CMK (cell line): ENCODE results near the gene CD81.

ENCODE experiments used
- DNase-seq: peaks from one replicate; pipeline ENCODE4 v3.0.0-alpha.2; 2010; ENCODE audit warnings: low read depth

Gene CD81

DNA sequence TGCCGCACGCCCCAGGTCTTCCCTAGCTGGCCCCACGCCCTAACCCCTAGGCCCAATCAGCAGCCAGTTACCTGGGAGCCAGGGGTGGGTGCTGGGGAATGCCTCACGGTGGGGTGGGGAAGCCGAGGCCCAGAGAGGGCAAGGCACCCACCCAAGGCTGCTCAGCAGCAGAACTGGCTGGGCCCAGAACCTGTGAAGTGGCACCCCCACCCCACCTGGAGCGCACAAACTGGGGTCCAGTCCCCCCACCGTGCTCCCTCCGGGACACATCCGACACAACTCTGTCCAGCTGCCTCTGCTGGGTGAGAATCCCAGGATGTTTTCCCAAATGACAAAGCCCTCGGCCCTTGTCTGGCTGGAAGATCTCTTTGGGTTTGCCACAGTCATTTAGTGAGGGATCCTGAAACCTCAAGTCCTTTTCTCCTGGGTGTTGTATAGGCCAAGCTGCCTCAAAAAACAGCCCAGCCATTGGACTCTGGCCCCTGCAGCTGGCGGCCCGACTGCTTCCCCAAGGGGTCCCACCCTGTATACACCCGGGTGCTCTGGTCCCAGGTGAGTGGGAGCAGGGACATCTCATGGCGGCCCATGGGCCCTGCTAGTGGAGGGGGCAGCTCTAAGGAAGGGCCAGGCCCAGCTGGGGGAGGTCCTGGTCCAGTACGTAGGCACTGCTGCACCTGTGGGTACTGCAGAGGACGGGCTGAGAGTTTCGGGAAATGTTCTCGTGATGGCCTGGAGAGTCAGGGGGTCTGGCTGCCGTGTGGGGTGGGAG is 44.3 kb downstream of the CD81 start:
- DNase-seq = no peak

DNA sequence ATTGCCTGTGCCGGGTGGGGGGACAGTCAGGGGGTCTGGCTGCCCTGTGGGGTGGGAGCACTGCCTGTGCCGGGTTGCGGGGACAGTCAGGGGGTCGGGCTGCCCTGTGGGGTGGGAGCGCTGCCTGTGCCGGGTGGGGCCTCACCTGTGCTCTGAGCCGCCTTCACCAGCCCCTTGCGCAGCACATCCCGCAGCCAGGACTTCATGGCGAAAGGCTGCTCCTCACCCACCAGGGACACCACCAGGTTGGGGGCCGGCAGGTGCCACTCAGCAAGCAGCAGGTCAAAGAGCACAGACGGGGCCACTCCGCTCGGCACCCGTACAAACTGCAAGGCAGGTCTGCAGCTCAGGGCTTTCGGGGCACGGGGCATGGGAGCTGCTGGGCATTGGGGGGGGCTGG is 44.9 kb downstream of the CD81 start:
- no peak for DNase-seq

DNA sequence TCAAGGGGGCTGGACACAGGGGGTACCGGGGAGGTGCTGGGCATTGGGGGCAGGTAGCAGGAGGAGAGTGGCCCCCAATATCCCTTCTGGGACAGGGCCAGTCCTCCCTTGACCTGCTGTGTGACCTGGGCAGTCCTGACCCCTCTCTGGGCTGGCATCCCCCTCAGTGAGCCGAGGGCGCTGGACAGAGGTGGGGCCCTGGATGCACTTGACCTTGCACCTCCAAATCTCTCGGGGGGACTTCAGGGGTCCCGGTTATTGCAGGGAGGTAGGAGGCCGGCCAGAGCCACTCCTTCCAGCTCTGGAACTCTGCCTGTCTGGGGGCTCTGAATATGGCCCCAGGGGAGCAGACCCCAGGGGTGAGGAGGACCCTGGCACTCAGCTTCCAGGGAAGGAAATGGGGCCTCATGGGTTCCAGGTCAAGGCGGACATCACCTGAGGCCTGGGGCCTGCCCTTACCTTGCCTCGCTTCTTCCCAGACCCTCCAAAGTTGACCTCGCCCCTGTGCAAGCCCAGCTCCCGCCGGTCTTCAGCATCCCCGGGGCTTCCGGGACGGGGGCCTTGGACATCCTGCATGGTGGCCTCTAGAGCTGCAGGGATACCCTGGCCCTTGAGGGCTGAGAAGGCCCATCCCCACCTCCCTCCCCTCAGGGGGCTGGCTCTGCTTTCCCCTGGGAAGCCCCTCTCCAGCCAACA is 45.5 kb downstream of the CD81 start:
- DNase-seq = no peak

DNA sequence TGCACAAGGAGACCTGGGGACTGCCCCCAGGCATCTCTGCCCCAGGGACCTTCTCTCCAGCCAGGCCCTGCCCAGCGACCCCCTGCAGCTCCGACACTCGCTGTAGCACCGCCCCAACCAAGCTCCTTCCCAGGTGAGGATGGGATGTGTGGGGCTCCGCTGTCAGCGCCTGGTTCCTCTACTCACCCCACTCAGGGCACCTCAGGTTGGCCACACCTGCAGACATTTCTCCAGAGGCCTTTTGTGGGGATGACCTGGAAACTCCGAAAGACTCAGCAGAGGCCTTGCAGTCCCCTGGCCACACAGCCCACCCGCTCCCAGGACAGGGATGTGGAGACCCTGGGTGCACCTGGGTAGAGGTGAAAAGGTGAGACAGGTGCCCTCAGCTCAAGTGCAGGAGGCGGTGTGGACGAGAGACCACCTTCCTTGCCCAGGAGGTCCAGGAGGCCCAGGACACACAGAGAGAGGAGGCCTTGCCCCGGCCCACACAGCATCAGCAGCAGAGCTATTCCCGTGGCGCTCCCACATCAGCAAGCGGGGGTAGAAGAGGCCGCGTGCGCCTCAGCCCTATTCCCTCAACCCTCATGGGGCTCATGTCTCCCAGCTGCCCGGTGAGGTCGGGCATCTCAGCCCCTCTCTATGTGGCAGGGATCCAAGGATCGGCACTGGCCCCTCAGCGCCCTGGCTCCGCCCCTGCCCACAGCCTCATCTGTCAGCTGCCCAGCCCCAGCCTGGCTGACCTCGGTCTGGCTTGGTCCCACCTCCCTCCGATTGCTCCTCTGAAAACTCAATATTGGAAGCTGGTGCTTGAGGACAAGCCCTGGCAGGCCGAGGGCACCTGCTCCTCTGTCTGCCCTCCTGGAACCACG is 46.3 kb downstream of the CD81 start:
- no peak for DNase-seq

DNA sequence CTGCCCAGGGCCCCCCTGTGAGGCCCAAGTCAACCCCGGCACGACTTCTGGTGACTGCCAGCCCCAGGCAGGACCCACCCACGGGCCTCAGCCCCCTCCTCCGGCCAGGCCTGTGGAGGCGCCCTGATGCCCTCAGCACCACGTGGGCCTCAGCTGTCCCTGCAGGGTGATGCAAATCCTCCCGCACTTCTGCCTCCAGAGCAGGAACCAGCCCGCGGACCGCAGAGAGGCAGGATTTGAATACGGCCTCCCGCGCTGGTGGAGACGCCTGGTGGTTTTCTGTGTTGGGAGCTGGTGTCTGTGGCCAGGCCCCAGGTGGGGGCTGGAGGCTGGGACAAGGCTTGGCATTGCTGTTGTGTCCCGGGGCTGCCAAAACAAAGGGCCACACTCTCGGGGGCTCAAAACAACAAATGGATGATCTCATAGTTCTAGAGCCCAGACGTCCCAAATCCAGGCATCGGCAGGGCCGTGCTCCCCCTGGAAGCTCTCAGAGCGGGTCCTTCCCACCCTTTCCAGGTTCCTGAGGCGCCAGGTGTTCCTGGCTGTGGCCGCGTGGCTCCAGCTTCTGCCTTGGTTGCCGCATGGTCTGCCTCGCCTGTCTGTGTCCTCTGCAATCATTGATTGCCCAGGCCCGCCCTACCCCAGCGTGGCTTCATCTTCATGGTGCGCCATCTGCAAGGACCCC is 47.8 kb downstream of the CD81 start:
- no peak for DNase-seq

DNA sequence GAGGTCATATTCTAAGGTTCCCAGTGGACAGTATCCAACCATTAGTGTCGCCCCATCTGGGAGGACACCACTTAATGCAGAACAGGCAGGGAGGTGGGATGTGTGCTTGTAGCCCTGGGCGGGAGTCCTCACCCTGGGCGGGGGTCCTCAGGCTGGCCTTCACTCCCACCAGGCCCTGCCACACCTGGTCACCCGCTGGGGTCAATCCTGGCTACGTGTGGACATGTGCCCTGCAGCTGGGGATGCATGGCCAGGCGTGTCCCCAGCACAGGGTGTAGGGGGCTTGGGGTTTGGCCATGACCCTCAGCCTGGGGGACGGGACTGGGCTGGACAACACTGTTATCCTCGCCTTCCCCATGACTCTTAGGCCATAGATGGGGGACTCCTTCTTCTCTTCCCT is 48.4 kb downstream of the CD81 start:
- DNase-seq = no peak

DNA sequence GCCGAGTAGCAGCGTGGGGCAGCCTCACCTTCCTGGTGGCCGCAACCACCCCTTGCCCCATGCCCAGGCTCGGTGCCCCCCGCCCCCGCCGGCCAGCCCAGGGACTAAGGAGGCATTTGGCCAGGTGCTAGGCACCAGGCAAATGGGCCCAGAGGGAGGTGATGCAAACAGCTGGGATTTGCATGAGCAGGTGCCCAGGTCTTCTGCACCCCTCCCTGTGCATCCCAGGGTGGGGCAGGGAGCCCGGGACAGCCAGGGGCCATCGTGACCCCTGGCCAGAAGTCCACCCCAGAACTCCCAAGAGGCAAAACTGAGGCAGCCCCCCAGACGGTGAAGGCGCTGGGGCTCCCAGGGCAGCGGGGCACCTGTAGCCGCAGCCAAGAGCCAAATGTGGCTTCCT is 49.1 kb downstream of the CD81 start:
- no peak for DNase-seq

DNA sequence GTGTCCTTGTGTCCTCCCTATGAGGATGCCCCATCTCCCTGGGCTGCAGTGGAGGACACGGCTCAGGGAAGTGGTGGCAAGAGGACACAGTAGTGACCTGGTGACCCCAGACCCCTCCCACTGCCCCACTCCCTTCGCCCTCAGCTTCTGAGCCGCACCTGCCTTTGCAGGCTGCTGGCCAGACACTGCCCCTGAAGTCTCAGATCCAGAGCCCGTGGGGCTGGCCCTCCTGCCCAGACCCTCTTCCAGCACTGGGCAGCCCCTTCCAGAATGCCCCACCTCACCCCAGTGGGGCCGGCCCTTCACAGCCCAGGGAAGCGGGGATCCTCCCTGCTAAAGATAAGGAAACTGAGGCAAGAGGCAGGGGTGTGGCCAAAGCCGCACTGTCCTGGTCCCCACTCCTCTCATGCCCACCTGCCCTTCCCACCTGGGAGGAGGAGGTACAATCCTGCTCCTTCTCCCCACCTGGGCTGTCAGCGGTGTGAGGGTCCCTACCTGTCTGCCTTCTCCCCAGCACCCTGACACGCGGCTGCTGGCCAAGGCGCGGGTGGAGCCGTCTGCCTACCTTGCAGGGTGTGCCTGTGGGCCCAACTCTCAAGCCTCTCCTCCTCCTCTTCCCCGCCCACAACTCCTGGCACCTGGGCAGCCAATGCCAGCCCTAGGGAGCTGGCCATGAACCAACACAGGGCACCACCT is 49.9 kb downstream of the CD81 start:
- no peak for DNase-seq

DNA sequence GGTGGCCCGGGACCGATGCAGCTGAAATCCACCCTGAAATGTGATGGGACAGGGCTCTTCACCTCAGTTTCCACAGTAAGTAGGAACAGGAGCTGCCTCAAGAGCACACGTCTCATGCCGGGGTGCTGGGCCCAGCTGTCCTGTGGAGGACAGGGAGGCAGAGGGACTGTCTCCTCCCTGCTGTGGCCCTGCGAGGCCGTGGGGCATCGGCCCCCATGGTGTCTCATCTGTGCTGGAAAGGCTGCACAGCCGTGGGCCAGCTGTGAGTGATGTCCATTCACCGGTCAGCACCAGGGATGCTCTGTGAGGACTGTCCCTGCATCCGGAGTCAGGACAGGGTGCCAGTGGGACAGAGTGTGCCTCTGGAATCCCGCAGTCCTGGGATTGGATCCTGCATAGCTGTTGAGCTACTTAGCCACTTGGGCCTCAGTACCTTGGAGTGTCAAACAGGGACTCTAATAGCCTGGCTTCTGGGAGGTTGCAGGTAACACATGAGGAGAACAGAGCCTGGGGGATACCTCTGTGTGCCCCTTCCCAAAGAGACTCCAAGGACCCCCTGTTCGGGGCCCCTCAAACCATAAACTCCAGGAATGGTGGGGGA is 50.7 kb downstream of the CD81 start:
- no peak for DNase-seq

DNA sequence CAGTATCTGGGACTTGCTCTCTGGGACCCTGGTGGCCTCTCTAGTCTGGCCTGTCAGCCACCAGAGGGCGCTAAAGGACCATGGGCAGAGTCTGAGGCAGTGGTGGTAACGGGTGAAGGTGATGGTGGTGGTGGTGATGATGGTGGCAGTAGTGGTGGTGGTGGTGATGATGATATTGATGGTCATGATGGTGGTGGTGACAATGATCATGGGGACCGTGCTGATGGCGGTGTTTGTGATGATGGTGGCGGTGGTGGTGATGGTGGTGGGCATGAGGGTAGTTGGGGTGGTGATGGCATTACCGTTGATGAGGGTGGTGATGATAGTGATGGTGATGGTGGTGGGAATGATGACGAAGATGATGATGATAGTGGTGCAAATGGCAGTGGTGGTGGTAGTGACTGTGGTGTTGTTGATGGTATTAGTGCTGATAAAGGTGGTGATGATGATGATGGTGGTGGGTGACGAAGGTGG is 51.2 kb downstream of the CD81 start:
- DNase-seq = no peak

DNA sequence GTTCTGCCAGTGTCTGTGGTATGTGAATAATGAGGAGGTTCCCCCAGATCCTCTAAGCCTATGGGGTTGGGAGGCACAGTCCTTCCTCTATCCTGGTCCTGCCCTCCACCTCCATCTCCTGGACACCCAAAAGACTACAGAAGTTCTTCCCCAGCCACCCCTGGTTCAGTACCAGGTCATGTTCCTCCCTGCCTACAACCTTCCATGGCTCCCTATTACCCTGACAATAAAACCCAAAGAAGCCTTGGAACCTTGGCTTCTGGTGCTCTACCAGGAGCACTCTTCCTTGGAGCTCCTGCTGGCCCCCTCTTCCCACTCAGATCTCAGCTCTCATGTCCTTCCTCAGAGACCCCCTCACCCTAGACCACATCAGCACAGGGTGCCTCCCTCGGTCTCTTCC is 54.3 kb downstream of the CD81 start:
- no peak for DNase-seq

DNA sequence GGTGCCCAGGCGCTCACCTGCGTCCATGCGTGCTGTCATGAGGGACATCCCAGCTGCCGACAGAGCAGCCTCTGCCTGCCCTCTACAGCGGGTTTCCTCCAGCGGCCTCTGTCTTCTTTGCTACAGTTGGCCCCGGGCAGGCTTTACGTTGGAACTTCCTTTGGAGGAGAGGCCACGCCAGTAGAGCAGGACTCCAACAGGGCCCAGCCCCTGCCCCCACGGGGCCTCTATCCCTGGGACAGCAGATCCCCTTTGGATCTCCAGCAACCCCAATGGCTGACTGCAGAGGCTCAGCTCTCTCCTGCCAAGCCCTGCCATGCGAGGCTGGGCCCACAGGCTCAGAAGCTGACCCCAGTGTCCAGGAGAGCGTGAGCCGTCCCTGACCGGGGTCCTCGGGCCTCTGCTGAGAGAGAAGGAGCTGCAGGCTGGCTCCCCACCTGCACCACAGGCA is 55.1 kb downstream of the CD81 start:
- no peak for DNase-seq

DNA sequence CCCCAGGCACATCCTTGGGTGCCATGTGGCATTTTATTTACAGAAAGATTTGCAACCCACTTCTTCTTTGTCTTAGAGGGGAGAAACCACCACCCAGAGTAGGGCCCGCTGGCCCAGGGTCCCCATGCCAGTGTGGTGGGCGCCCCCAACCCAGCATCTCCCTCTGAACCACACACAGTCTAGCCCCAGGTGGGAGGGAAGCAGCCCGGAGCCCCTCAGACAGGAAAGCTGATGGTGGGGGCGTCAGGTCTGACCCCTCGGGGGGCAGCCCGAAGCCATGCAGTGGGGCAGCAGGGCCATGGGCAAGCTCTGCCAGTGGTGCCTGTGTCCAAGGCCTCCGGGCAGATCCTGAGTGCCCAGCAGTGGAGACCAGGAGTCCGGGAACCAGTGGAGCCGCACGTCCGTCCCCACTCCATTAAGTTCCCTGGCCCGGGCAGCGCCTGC is 55.5 kb downstream of the CD81 start:
- DNase-seq = no peak

DNA sequence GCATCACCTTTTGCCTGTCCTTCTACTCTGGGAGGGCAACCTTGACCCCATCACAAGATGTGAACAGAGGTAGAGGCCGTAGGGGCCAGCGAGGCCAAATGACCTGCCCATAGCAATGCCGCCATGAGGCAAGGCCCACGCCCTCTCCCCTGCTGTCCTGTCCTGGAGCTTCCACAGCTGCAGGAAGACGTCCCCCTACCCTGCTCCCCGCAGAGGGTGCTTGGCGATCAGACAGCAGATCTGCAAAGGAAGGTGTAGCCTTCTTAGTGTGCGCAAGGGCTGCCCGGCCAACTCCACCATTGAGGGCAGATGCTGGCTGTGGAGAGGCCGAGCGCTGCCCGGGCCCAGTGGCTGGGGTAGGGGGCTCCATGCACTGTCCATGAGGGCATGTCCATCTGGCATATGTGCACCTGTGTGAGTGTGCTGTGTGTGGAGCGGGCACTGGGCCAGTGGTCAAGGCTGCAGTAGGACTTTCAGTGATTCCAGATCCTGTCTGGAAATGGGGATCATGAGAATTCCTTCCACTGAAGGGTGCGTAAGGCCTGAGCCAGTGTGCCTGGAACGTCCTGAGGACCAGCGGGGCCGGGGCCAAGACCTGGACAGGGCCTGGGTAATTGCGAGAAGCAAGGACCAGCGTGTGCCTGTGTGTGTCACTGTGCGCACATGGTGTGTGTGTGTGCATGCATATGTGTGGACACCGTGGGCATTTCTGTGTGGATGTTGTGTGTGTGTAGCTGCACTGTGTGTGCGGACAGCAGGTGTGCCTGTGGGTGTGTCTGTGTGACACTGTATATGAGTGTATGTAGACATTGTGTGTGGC is 56.2 kb downstream of the CD81 start:
- no peak for DNase-seq

DNA sequence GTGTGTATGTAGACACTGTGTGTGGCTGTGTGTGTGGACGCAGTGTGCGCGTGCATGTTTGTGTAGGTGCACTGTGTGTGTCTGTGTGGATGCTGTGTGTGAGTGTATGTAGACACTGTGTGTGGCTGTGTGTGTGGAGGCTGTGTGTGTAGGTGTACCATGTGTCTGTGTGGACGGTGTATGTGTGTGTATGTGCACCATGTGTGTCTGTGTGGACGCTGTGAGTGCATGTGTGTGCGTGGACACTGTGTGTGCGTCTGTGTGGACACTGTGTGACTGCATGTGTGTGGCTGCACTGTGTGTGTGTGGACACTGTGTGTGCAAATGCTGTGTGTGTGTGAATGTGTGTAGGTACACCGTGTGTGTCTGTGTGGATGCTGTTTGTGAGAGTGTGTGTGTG is 56.9 kb downstream of the CD81 start:
- no peak for DNase-seq

DNA sequence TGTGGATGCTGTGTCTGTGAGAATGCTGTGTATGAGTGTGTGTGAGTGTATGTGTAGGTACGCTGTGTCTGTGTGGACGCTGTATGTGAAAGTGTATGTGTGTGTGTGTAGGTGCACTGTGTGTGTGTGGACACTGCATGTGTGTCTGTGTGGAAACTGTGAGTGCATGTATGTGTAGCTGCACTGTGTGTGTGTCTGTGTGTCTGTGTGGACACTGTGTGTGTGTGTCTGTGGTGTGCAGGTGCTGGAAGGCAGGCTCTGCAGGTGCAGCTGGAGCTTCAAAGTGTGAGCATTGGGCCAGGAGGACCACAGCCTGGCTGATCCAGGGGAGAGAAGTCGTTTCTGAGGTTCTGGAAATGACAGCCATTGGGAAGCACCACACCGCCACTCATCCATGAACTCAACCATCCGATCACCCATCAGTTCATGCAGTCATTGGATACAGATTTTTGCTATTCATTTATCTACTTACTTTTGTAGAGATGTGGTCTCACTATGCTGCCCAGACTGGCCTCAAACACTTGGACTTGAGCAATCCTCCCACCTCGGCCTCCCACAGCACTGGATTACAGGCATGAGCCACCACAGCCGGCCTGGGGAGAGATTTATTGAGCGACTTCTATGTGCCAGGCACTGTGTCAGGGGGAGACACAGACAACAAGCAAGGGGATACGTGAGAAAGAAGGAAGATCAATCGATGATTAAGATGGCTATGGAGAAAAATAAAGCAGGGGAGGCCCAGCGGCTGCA is 57.6 kb downstream of the CD81 start:
- DNase-seq = no peak

DNA sequence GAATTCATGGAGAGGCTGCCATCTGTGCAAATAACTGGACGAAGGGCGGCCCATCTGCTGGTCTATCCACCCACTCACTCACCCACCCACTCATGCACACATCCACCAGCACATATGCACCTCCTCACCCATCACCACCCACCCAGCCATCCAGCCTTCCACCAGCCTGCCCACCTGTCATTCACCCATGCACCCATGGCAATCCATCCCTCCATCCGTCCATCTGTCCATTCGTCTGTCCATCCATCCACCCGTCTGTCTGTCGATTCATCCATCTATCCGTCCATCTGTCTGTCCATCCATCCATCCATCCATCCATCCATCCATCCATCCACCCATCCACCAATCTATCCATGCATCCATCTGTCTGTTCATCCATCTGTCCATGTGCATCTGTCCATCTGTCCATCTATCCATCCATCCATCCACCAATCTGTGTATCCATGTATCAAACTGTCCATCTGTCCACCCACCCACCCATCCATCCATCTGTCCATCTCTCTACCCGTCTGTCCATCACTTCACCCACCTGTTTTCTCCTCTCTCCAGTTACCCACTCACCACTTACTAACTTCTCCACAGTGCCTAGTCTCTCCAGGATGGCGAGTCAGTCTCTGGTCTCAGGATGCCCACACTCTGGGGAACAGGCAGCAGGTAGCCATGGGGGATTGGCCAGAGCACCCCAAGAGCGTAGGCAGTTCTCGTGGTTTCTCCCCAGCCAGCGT is 58.3 kb downstream of the CD81 start:
- DNase-seq = no peak

DNA sequence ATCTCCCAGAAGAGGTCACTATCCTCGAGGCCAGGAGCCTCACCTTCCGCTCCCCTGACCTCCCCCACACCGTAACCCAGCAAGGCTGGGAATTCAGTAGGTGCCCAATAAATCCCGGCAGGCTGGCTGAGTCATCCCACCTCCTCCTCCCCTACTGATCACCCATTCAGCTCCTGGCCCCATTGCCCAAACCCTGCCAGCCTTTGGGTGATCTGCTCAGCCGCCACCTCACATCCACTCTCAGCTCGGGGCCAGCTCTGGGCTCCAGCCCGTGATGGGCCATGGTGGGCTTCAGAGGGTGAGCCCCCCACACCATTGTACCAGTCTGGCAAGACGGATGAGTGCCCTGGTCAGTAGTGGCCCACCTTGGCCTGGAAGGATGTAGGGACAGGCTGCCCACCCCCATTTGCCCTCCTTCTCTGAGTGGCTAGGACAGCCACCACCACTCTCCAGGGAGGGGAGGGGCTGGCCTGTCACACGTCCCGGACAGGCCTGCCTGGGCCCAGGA is 59.0 kb downstream of the CD81 start:
- no peak for DNase-seq
